ENCODE measurements around the gene OSMR. TPM values are rescaled to one million over a fixed set of nuclear protein-coding genes. Genes with fewer than 3 reads are reported as not detected.

OSMR gene
- total and polyA plus RNA-seq, 2 experiments from 2014 or later: 1.5 to 2.6 TPM

- no peak for ATAC-seq
- H3K27ac Mint-ChIP-seq: peak overlapping the region; percentile 32; the same call in 1 of the 2 replicates
These were observed 87.1 kb downstream of the OSMR start for GRCh38 chr5:38932854-38933408.

More at GRCh38 chr5:38932854-38933408, 87.1 kb downstream of the OSMR start:
- Histone ChIP-seq H2AFZ (no peak overlapping the region), H4K20me1 (replicated peaks; ENCODE audit: insufficient read depth) (no peaks in the 10 kb centered on the region), H3K9me2 (ENCODE audit: insufficient read depth) (peaks cover 4% of the 10 kb centered on the region; the same call in 1 of the 2 replicates), H3K79me2 (replicated peaks; ENCODE audit: insufficient read depth) (no peaks in the 10 kb centered on the region), H3K36me3 (ENCODE audit: insufficient read depth) (no peaks in the 10 kb centered on the region), H3K4me1 (ENCODE audit: insufficient read depth) (peaks cover 4% of the 10 kb centered on the region), H3K27me3 (ENCODE audit: insufficient read depth) (no peaks in the 10 kb centered on the region), H3F3A (replicated peaks; ENCODE audit: low read depth) (no peaks in the 10 kb centered on the region), H3K4me2 (no peak overlapping the region), H3K27ac (ENCODE audit: low read depth) (no peak overlapping the region), H3K4me3 (no peak overlapping the region)
- H3K4me3 Mint-ChIP-seq: no peak overlapping the region
- H3K27me3 Mint-ChIP-seq (ENCODE audit: insufficient read depth, low read depth, poor library complexity): peaks cover 10% of the 10 kb centered on the region
- no peak for TF ChIP-seq EZH2 (IDR thresholded peaks at IDR 0.05; ENCODE audit: low read depth, unreplicated experiment)
- no peak for TF ChIP-seq ZNF331 (CRISPR knock-in tag; IDR thresholded peaks at IDR 0.05; ENCODE audit: low read depth)
- no peak for TF ChIP-seq ZNF114 (CRISPR knock-in tag; IDR thresholded peaks at IDR 0.05)
- no peak for TF ChIP-seq JUNB (IDR thresholded peaks at IDR 0.05; ENCODE audit: unreplicated experiment)
- no peak for TF ChIP-seq POLR2AphosphoS5 (IDR thresholded peaks at IDR 0.05; ENCODE audit: low read depth)
- no peak for TF ChIP-seq STAT1 (IDR thresholded peaks at IDR 0.05; ENCODE audit: unreplicated experiment)
- TF ChIP-seq ETS1 (IDR thresholded peaks at IDR 0.05): no peak
- no peak for TF ChIP-seq REST (IDR thresholded peaks at IDR 0.05; ENCODE audit: unreplicated experiment)
- TF ChIP-seq NANOG (IDR thresholded peaks at IDR 0.05; ENCODE audit: borderline replicate concordance): no peak
- no peak for TF ChIP-seq CTCF (conservative IDR thresholded peaks at IDR 0.05; ENCODE audit: low read depth in 2 of 2)
- no peak for TF ChIP-seq EZH2phosphoT487 (IDR thresholded peaks at IDR 0.05; ENCODE audit: unreplicated experiment)
- TF ChIP-seq ZNF462 (CRISPR knock-in tag; IDR thresholded peaks at IDR 0.05): no peak
- no peak for TF ChIP-seq CREB1 (CRISPR knock-in tag; IDR thresholded peaks at IDR 0.05; ENCODE audit: low read depth)
- peaks cover 18% of the 10 kb centered on the region for H3K4me1 Mint-ChIP-seq
- peaks cover 4% of the 10 kb centered on the region for H3K36me3 Mint-ChIP-seq (ENCODE audit: low read depth)
- DNase-seq (ENCODE audit: low spot score): no peak
- H3K9me3 Mint-ChIP-seq: peaks cover 3% of the 10 kb centered on the region

Measured in GM23338 (cell line).